K562 (cell line): ENCODE measurements around the gene ALPK1. TPM values are rescaled to one million over a fixed set of nuclear protein-coding genes. Genes with fewer than 3 reads are reported as not detected.

Experiments used
- ATAC-seq: fragments of 200-7000 bp; cut with Tn5 transposase; 3 replicates; pipeline ENCODE4 v1.9.1; 2020; ENCODE audit warnings: moderate library complexity
- BruUV-seq: library from RNA; stranded (reverse); fragments of 400-500 nt; replicated peaks from 2 replicates; lab custom pipeline; 2021; lab: Mats Ljungman, UMichigan
- CTCF ChIA-PET: fragments of 300-600 bp; formaldehyde crosslinking; extraction: SDS; loops from one replicate; lab custom pipeline; 2021; ENCODE audit warnings: low intra/inter-chr PET ratio; lab: Yijun Ruan, JAX
- POLR2A ChIA-PET: fragments of 300-600, 350-650 bp; sonication (Branson Sonifier 250); formaldehyde crosslinking; extraction: SDS; loops from one replicate; lab custom pipeline; 2021; ENCODE audit warnings: antibody characterized with exemption, inconsistent platforms; lab: Yijun Ruan, JAX
- DNase-seq, 4 experiments: peaks; one replicate each; pipeline versions ENCODE4 v3.0.0 to v3.0.0-alpha.2; 2011 to 2018; ENCODE audit warnings: low spot score in 3 of 4, mixed read lengths in 3 of 4; ENCODE audit errors: extremely low read depth in 1 of 4
- FAIRE-seq: peaks from 2 replicates; lab custom pipeline; 2011; peaks lifted over from hg19 to GRCh38; lab: Jason Lieb, UNC
- H2AFZ ChIP-seq: 2 replicates; pipeline ENCODE4 v1.6.0; 2011; ENCODE audit warnings: low read depth, low read length, control low read depth, inconsistent platforms
- H3K27ac ChIP-seq: fragments of 200-600 bp; 3 replicates; pipeline ENCODE4 v1.8.0; 2011; ENCODE audit warnings: low read depth, mild to moderate bottlenecking, control low read depth, inconsistent platforms, low read length, moderate library complexity, mixed read lengths; ENCODE audit errors: extremely low read depth
- H3K27me3 ChIP-seq, 2 experiments: fragments of 300-600 bp in 1 of 2; 2 replicates in 1 of 2; 3 replicates in 1 of 2; pipeline versions ENCODE4 v1.6.0 to v1.8.0; 2011; ENCODE audit warnings: inconsistent platforms in 2 of 2, low read length in 2 of 2, mild to moderate bottlenecking in 1 of 2, mixed read lengths in 1 of 2, moderate library complexity in 1 of 2; ENCODE audit not compliant: control insufficient read depth in 2 of 2, insufficient read depth in 2 of 2
- H3K36me3 ChIP-seq: fragments of 300-600 bp; 3 replicates; pipeline ENCODE4 v1.8.0; 2011; ENCODE audit warnings: mild to moderate bottlenecking, low read length, inconsistent platforms; ENCODE audit not compliant: control insufficient read depth, insufficient read depth
- H3K4me1 ChIP-seq, 2 experiments: fragments of 200-600 bp in 1 of 2; replicated peaks in 1 of 2; 2 replicates in 1 of 2; 3 replicates in 1 of 2; pipeline versions ENCODE4 v1.5.1 to v1.8.0; 2011; ENCODE audit warnings: inconsistent platforms in 2 of 2, low read length in 2 of 2, mild to moderate bottlenecking in 1 of 2, mixed read lengths in 1 of 2, moderate library complexity in 1 of 2; ENCODE audit not compliant: control insufficient read depth in 2 of 2, insufficient read depth in 2 of 2
- H3K4me2 ChIP-seq: 2 replicates; pipeline ENCODE4 v1.6.1; 2011; ENCODE audit warnings: low read length, control low read depth, inconsistent platforms, mixed read lengths; ENCODE audit not compliant: insufficient read depth
- H3K4me3 ChIP-seq: fragments of 200-600 bp; sonication (generic), shearing (Covaris generic); 2 replicates; pipeline ENCODE4 v1.5.1; 2016; ENCODE audit warnings: control low read depth, inconsistent platforms
- H3K79me2 ChIP-seq: fragments of 200-600 bp; 3 replicates; pipeline ENCODE4 v1.8.0; 2011; ENCODE audit warnings: low read length, inconsistent platforms; ENCODE audit not compliant: control insufficient read depth, insufficient read depth
- H3K9ac ChIP-seq, 2 experiments: 2 replicates each; pipeline versions ENCODE4 v1.6.0 to v1.6.1; 2011; ENCODE audit warnings: low read depth in 2 of 2, low read length in 2 of 2, control low read depth in 1 of 2, inconsistent platforms in 1 of 2, mild to moderate bottlenecking in 1 of 2, mixed read lengths in 1 of 2; ENCODE audit not compliant: insufficient read depth in 1 of 2
- H3K9me1 ChIP-seq: one replicate; pipeline ENCODE4 v1.6.0; 2011; ENCODE audit warnings: inconsistent platforms, mild to moderate bottlenecking, low read length, moderate library complexity; ENCODE audit not compliant: control insufficient read depth, insufficient read depth
- H3K9me3 ChIP-seq: replicated peaks from 2 replicates; pipeline ENCODE4 v1.5.1; 2011; ENCODE audit warnings: low read depth, low read length, inconsistent platforms; ENCODE audit not compliant: control insufficient read depth, insufficient read depth
- H4K20me1 ChIP-seq: replicated peaks from 2 replicates; pipeline ENCODE4 v1.6.1; 2011; ENCODE audit warnings: low read length, inconsistent platforms, mixed read lengths; ENCODE audit not compliant: control insufficient read depth, insufficient read depth
- BRF2 ChIP-seq: IDR thresholded peaks from 3 replicates; pipeline ENCODE4 v1.6.1; 2011; ENCODE audit warnings: borderline replicate concordance, mild to moderate bottlenecking; ENCODE audit not compliant: insufficient read length, insufficient read depth
- CHAMP1 ChIP-seq: fragments of 450-650 bp; IDR thresholded peaks from 2 replicates; pipeline ENCODE4 v1.6.1; 2016; ENCODE audit warnings: mild to moderate bottlenecking
- CHD1 ChIP-seq: fragments of 200-600 bp; sonication (generic); IDR thresholded peaks from one replicate; pipeline ENCODE4 v1.6.1; 2012; ENCODE audit warnings: mild to moderate bottlenecking, moderate library complexity, low read length, inconsistent platforms
- CREM ChIP-seq: IDR thresholded peaks from 2 replicates; pipeline ENCODE4 v1.6.1; 2014; ENCODE audit warnings: antibody characterized with exemption, low read depth
- CXXC5 ChIP-seq: fragments of 250-450 bp; sonication (Bioruptor Pico); IDR thresholded peaks from 2 replicates; pipeline ENCODE4 v1.8.0; 2022; ENCODE audit warnings: inconsistent platforms, mild to moderate bottlenecking, moderate library complexity
- ELF1 ChIP-seq: fragments of 200-800 bp; sonication (Bioruptor generic); IDR thresholded peaks from 2 replicates; pipeline ENCODE4 v1.6.1; 2016; ENCODE audit warnings: missing genetic modification characterization, missing compliant biosample characterization
- FOXK1 ChIP-seq: sonication (generic); formaldehyde crosslinking; IDR thresholded peaks from 2 replicates; pipeline ENCODE4 v1.8.0; 2022; ENCODE audit warnings: missing genetic modification reagents, mild to moderate bottlenecking, borderline replicate concordance
- HNRNPUL1 ChIP-seq: fragments of 200-400 bp; formaldehyde crosslinking; IDR thresholded peaks from 2 replicates; pipeline ENCODE4 v1.6.1; 2017; ENCODE audit warnings: low read length
- KLF13 ChIP-seq: fragments of 450-650 bp; IDR thresholded peaks from 2 replicates; pipeline ENCODE4 v1.6.1; 2016; ENCODE audit warnings: missing genetic modification characterization, low read depth, mild to moderate bottlenecking, missing compliant biosample characterization, moderate library complexity, borderline replicate concordance
- LARP7 ChIP-seq: fragments of 450-650 bp; IDR thresholded peaks from 2 replicates; pipeline ENCODE4 v1.6.1; 2016
- MED1 ChIP-seq: sonication (generic); formaldehyde crosslinking; IDR thresholded peaks from 2 replicates; pipeline ENCODE4 v1.8.1; 2023; ENCODE audit warnings: missing genetic modification reagents, borderline replicate concordance
- MEF2A ChIP-seq: IDR thresholded peaks from 2 replicates; pipeline ENCODE4 v1.6.1; 2011; ENCODE audit warnings: low read depth, mild to moderate bottlenecking, low read length, moderate library complexity; ENCODE audit not compliant: control insufficient read depth
- RBM34 ChIP-seq: fragments of 200-400 bp; formaldehyde crosslinking; IDR thresholded peaks from 2 replicates; pipeline ENCODE4 v1.6.1; 2018; ENCODE audit warnings: low read length, borderline replicate concordance; ENCODE audit not compliant: insufficient read depth
- SUPT5H ChIP-seq: fragments of 450-650 bp; IDR thresholded peaks from 2 replicates; pipeline ENCODE4 v1.6.1; 2016
- ZKSCAN8 ChIP-seq: fragments of 200-800 bp; sonication (Bioruptor generic); IDR thresholded peaks from 2 replicates; pipeline ENCODE4 v1.6.1; 2016; ENCODE audit warnings: missing genetic modification characterization, missing compliant biosample characterization
- ZNF444 ChIP-seq: fragments of 250-450 bp; sonication (Bioruptor Pico); IDR thresholded peaks from 2 replicates; pipeline ENCODE4 v1.4.0; 2020; ENCODE audit warnings: mild to moderate bottlenecking, moderate library complexity
- WGBS: fragments of 100-300 bp; shearing (Covaris generic); methylation state at CpG from one replicate; pipeline ENCODE4 v1.1.6; 2016; ENCODE audit warnings: low coverage, mixed read lengths; ENCODE audit not compliant: insufficient coverage; ENCODE audit errors: missing lambda C conversion rate; 5-methylcytosine and 5-hydroxymethylcytosine counted together
- in situ Hi-C: fragments of 300-500 bp; cut with MboI; formaldehyde crosslinking; loops from 4 replicates; pipeline ENCODE4 v1.15.0; 2018; ENCODE audit warnings: inconsistent platforms, mixed read lengths
- intact Hi-C: fragments of 100-400 bp; cut with micrococcal nuclease; formaldehyde crosslinking; loops from 2 replicates; pipeline ENCODE4 v1.14.2; 2022
- polyA plus RNA-seq, 8 experiments: library from polyadenylated mRNA; depleted of rRNA in 4 of 8; stranded (reverse) in 5 of 8; unstranded in 3 of 8; fragments of >200 nt; fragmentation: Nextera tagmentation in 2 of 8; fragmentation: Illumina TruSeq in 1 of 8; extraction: Ambion mirVana in 2 of 8; extraction: Trizol in 1 of 8; gene quantifications; 2 replicates each; pipeline versions ENCODE4 v1.2.1 to v1.2.3, GENCODE V29; 2011 to 2014; ENCODE audit warnings: inconsistent platforms in 1 of 8, missing spikeins in 1 of 8
- total RNA-seq, 7 experiments: library from RNA; depleted of rRNA in 6 of 7; stranded (reverse); fragments of >200 nt in 6 of 7; fragmentation: Illumina TruSeq in 2 of 7; extraction: Trizol in 2 of 7; gene quantifications; 2 replicates each; pipeline versions ENCODE4 v1.2.1 to v1.2.3, GENCODE V29; 2011 to 2021; ENCODE audit warnings: low replicate concordance in 1 of 7

The ALPK1 gene
- total and polyA plus RNA-seq, 9 of the 15 experiments (the other 6 are each of a cell fraction or from before 2014, with no cell fraction given) = 2.3 to 6.9 (median 4.6) TPM

GRCh38 chr4:112284166-112284565 is 13.0 kb upstream of the ALPK1 start (continued):
- no peak for TF ChIP-seq ELF1
- no peak for TF ChIP-seq ZNF444 (CRISPR knock-in tag)
- TF ChIP-seq KLF13 (tag) = no peak
- TF ChIP-seq, all 486 proteins: peak for 0

- H3K9ac ChIP-seq = peak overlapping the region; percentile 74 to 96
- in situ Hi-C loops = no loop called here
- H2AFZ ChIP-seq = peak overlapping the region; percentile 97
- peak overlapping the region; percentile 33 for H3K27ac ChIP-seq
- ChIA-PET CTCF (interaction anchor here (0.6 kb wide), 1 partner anchor 186 kb away, joined by 7 read pairs; no protein-coding TSS in a partner anchor), POLR2A (interaction anchor here (0.7 to 1.4 kb wide), 4 partner anchors 10 to 37 kb away, joined by 3 to 4 read pairs (median 3); partner anchors contain the start of gene ALPK1)
- H3K4me1 ChIP-seq = peaks cover 7 to 11% of the 10 kb centered on the region in 2 experiments; a peak in 3 of 5 replicates
- DNase-seq (peak; percentile 26 to 46 (median 28)), ATAC-seq (peak; percentile 66), FAIRE-seq (peak; percentile 77)
- intact Hi-C loops = no loop called here
- no peaks in the 10 kb centered on the region for H3K36me3 ChIP-seq
- H3K4me2 ChIP-seq = peak overlapping the region; percentile 85
- WGBS = under 1% methylated on average over 15 of the region's 15 CpGs
- no peaks in the 10 kb centered on the region for H4K20me1 ChIP-seq
- H3K4me3 ChIP-seq = peak overlapping the region; percentile 61
- no peaks in the 10 kb centered on the region for H3K9me1 ChIP-seq
- H3K79me2 ChIP-seq = peaks cover 12% of the 10 kb centered on the region; the same call in 2 of the 3 replicates
- TSS peak; percentile 47 for BruUV-seq
- H3K27me3 ChIP-seq = no peaks in the 10 kb centered on the region
- no peaks in the 10 kb centered on the region for H3K9me3 ChIP-seq
- no peak for TF ChIP-seq LARP7
- no peak for TF ChIP-seq ZKSCAN8
- TF ChIP-seq CXXC5 = 0 out of 2 replicates have a peak, but pooled peaks have one; percentile 6
- peak; percentile 18 for TF ChIP-seq CHD1
- TF ChIP-seq BRF2 = no peak
- no peak for TF ChIP-seq RBM34
- TF ChIP-seq ELF1 = peak; percentile 63; the same call in 1 of the 2 replicates
- no peak for TF ChIP-seq CREM
- no peak for TF ChIP-seq HNRNPUL1
- TF ChIP-seq SUPT5H = no peak
- TF ChIP-seq MEF2A = no peak
- no peak for TF ChIP-seq FOXK1 (CRISPR knock-in tag)
- TF ChIP-seq CHAMP1 = no peak
- TF ChIP-seq MED1 (CRISPR knock-in tag) = no peak
Observed at GRCh38 chr4:112284662-112285411, 12.3 kb upstream of the ALPK1 start.
